SU-DHL-6 (cell line): ENCODE measurements around the gene MGAT5.
A peak's percentile ranks its signal among the peaks of the same experiment; 100 is the strongest.

Experiments
- H2AFZ ChIP-seq: fragments of 200-600 bp; sonication (generic); 2 replicates; pipeline ENCODE4 v1.6.1; 2014; ENCODE audit warnings: low read depth, mild to moderate bottlenecking, moderate library complexity, mixed read lengths, antibody characterized with exemption, low read length; ENCODE audit not compliant: severe bottlenecking
- H3F3A ChIP-seq: fragments of 200-600 bp; shearing (Covaris generic); 2 replicates; pipeline ENCODE4 v1.6.0; 2016; ENCODE audit warnings: antibody characterized with exemption, mild to moderate bottlenecking; ENCODE audit not compliant: insufficient read depth
- H3K27ac ChIP-seq: fragments of 200-600 bp; sonication (generic); 2 replicates; pipeline ENCODE4 v1.5.1; 2016; ENCODE audit warnings: low read depth, mild to moderate bottlenecking, low read length, moderate library complexity, mixed read lengths
- H3K27me3 ChIP-seq: fragments of 200-600 bp; sonication (generic), shearing (Covaris generic); 2 replicates; pipeline ENCODE4 v1.6.0; 2014; ENCODE audit warnings: mild to moderate bottlenecking, low read length
- H3K36me3 ChIP-seq: fragments of 200-600 bp; sonication (generic); 2 replicates; pipeline ENCODE4 v1.6.1; 2014; ENCODE audit warnings: mild to moderate bottlenecking, low read length, mixed read lengths
- H3K4me2 ChIP-seq: fragments of 300-600, 200-600 bp; shearing (Covaris generic), sonication (generic); 2 replicates; pipeline ENCODE4 v1.6.0; 2014; ENCODE audit warnings: low read length, low read depth, mild to moderate bottlenecking; ENCODE audit not compliant: poor library complexity, severe bottlenecking
- H3K4me3 ChIP-seq: fragments of 200-600 bp; sonication (generic); 2 replicates; pipeline ENCODE4 v1.5.1; 2014; ENCODE audit warnings: antibody characterized with exemption, low read length, mild to moderate bottlenecking, mixed read lengths; ENCODE audit not compliant: insufficient read depth, poor library complexity, severe bottlenecking
- H3K79me2 ChIP-seq: fragments of 200-600 bp; sonication (generic); 2 replicates; pipeline ENCODE4 v1.6.1; 2014; ENCODE audit warnings: mild to moderate bottlenecking, low read length, moderate library complexity; ENCODE audit not compliant: insufficient read depth
- H3K9ac ChIP-seq: fragments of 200-600 bp; sonication (generic); 2 replicates; pipeline ENCODE4 v1.7.0; 2014; ENCODE audit warnings: mild to moderate bottlenecking, low read length
- H3K9me2 ChIP-seq: fragments of 200-600 bp; sonication (generic); replicated peaks from 2 replicates; pipeline ENCODE4 v1.6.1; 2014; ENCODE audit warnings: low read length; ENCODE audit not compliant: insufficient read depth
- H3K9me3 ChIP-seq: fragments of 200-600 bp; sonication (generic); 2 replicates; pipeline ENCODE4 v1.6.1; 2014; ENCODE audit warnings: low read length, mixed read lengths; ENCODE audit not compliant: insufficient read depth
- H4K20me1 ChIP-seq: fragments of 200-600 bp; sonication (generic); 2 replicates; pipeline ENCODE4 v1.6.1; 2014; ENCODE audit warnings: low read depth, mild to moderate bottlenecking, antibody characterized with exemption, low read length, moderate library complexity, mixed read lengths
- EZH2phosphoT487 ChIP-seq: fragments of 200-600 bp; sonication (generic), shearing (Covaris generic); conservative IDR thresholded peaks from 2 replicates; pipeline ENCODE4 v1.6.1; 2018; ENCODE audit warnings: mild to moderate bottlenecking, antibody characterized with exemption, low read length, moderate library complexity, mixed read lengths
- TF ChIP-seq, protein P1 (sequence below): fragments of 200-600 bp; sonication (generic); IDR thresholded peaks from one replicate; pipeline ENCODE4 v1.5.1; 2017; ENCODE audit warnings: antibody characterized with exemption, mild to moderate bottlenecking, low read length, moderate library complexity; ENCODE audit not compliant: insufficient read depth, poor library complexity, severe bottlenecking

Gene MGAT5

DNA sequence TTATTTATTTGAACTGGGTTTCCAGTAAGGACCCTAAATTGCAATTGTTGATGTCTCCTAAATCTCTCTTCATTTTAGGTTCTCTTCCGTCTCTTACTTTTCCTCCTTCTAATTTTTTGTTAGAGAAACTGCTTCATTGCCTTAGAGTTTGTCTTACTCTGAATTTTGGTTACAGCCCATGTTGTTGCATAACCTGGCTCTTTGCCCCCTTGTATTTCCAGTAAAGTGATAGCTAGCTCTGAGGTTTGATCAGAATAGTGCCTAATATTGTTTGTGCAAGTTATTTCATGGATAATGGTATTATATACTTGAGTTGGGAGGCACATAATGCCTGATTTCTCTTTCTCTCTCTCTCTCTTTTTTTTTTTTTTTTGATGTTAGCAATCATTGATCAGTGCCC is 71.8 kb downstream of the MGAT5 start:
- Histone ChIP-seq H3K4me2 (peak overlapping the region; percentile 39), H3F3A (no peaks in the 10 kb centered on the region), H2AFZ (no peak overlapping the region), H3K9me2 (no peaks in the 10 kb centered on the region), H3K4me3 (no peak overlapping the region), H3K27ac (peak overlapping the region; percentile 45; the same call in 1 of the 2 replicates), H4K20me1 (no peaks in the 10 kb centered on the region), H3K9me3 (no peaks in the 10 kb centered on the region), H3K9ac (no peak overlapping the region), H3K79me2 (no peaks in the 10 kb centered on the region), H3K36me3 (no peaks in the 10 kb centered on the region), H3K27me3 (no peaks in the 10 kb centered on the region)
- TF ChIP-seq, protein P1, sequence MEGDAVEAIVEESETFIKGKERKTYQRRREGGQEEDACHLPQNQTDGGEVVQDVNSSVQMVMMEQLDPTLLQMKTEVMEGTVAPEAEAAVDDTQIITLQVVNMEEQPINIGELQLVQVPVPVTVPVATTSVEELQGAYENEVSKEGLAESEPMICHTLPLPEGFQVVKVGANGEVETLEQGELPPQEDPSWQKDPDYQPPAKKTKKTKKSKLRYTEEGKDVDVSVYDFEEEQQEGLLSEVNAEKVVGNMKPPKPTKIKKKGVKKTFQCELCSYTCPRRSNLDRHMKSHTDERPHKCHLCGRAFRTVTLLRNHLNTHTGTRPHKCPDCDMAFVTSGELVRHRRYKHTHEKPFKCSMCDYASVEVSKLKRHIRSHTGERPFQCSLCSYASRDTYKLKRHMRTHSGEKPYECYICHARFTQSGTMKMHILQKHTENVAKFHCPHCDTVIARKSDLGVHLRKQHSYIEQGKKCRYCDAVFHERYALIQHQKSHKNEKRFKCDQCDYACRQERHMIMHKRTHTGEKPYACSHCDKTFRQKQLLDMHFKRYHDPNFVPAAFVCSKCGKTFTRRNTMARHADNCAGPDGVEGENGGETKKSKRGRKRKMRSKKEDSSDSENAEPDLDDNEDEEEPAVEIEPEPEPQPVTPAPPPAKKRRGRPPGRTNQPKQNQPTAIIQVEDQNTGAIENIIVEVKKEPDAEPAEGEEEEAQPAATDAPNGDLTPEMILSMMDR = no peak
- TF ChIP-seq EZH2phosphoT487 = no peak

DNA sequence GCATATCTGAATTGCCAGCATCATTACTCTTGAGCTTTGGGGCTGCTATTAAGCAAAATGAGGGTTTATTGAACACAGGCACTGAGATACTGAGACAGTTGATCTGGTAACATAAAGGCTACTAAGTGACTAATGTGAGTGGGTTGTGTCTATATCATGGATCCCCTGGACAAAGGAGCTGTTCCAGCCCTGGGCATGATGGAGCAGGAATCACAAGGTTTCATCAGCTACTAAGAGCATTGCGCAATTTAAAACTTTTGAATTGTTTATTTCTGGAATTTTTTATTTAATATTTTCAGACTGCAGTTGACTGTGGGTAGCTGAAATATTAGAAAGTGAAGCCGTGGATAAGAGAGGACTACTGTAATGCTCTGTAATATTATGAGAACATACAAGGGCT is 73.5 kb downstream of the MGAT5 start:
- Histone ChIP-seq H3K9ac (no peak overlapping the region), H3K9me2 (no peaks in the 10 kb centered on the region), H3K9me3 (no peaks in the 10 kb centered on the region), H3K36me3 (no peaks in the 10 kb centered on the region), H3F3A (no peaks in the 10 kb centered on the region), H3K4me3 (no peak overlapping the region), H3K4me2 (no peak overlapping the region), H3K27ac (no peak overlapping the region), H3K27me3 (no peaks in the 10 kb centered on the region), H3K79me2 (no peaks in the 10 kb centered on the region), H2AFZ (no peak overlapping the region), H4K20me1 (no peaks in the 10 kb centered on the region)
- TF ChIP-seq, protein P1 = no peak
- TF ChIP-seq EZH2phosphoT487 = no peak

DNA sequence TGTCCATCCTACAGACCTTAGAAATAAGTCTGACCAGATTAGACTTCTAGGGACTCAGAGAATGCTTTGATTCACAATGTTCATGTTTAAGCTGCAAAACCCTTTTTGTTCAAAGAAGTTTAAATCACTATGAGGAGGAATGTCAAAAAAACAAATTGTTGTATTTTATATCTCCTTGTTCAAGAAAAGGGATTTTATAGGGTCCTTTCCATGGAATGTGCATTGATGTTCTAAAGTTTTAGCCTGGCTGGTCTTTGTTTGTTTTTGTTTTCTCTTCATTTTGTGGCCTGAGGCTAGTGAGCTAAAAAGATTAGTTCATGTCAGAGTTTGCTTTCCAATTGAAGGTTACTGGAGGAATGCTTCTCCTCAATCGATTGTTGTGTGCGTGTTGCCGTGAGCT is 77.2 kb downstream of the MGAT5 start:
- no peaks in the 10 kb centered on the region for H3K9me3 ChIP-seq
- TF ChIP-seq, protein P1 = no peak
- no peaks in the 10 kb centered on the region for H3K27me3 ChIP-seq

More for the DNA sequence above, 77.2 kb downstream of the MGAT5 start:
- Histone ChIP-seq H3F3A (no peaks in the 10 kb centered on the region), H3K9ac (no peak overlapping the region), H3K4me3 (no peak overlapping the region), H3K36me3 (no peaks in the 10 kb centered on the region), H3K79me2 (no peaks in the 10 kb centered on the region), H3K27ac (no peak overlapping the region), H3K4me2 (no peak overlapping the region), H2AFZ (no peak overlapping the region), H3K9me2 (no peaks in the 10 kb centered on the region), H4K20me1 (no peaks in the 10 kb centered on the region)
